Right lobe of liver (tissue), 6 donors: ENCODE data around the gene COL25A1. TPM values are rescaled to one million over a fixed set of nuclear protein-coding genes. Genes with fewer than 3 reads are reported as not detected.
"Not testable (repeated sequence)": the region's sequence is repeated elsewhere in the genome, so short reads cannot be mapped to it uniquely, and the experiment has no call there.

Experiments
- ATAC-seq, 4 donors: fragments of 200-7000 bp; cut with Tn5 transposase; one replicate each; pipeline ENCODE4 v1.9.1; 2020; ENCODE audit warnings: mild to moderate bottlenecking in 4 of 4, moderate library complexity in 4 of 4
- DNase-seq, 3 donors: peaks; one replicate each; pipeline ENCODE4 v3.0.0-alpha.2; 2020
- H3K27ac ChIP-seq, 3 donors: fragments of 200-600 bp; one replicate each; pipeline ENCODE4 v1.8.0; 2022
- H3K27me3 ChIP-seq, 2 donors: fragments of 200-600 bp; one replicate each; pipeline ENCODE4 v1.8.0; 2022
- H3K36me3 ChIP-seq, 4 donors: fragments of 200-600 bp; sonication (generic) in 1 of 4; one replicate each; pipeline versions ENCODE4 v1.5.1 to v1.8.0; 2017 to 2022; ENCODE audit warnings: control low read depth in 1 of 4
- H3K4me1 ChIP-seq, 4 donors: fragments of 200-600 bp; sonication (generic) in 1 of 4; one replicate each; pipeline versions ENCODE4 v1.5.1 to v1.8.0; 2017 to 2022; ENCODE audit warnings: control low read depth in 1 of 4
- H3K4me3 ChIP-seq, 3 donors: fragments of 200-600 bp; one replicate each; pipeline ENCODE4 v1.8.0; 2022
- H3K9me3 ChIP-seq, 4 donors: fragments of 200-600 bp; sonication (generic) in 1 of 4; one replicate each; pipeline versions ENCODE4 v1.5.1 to v1.8.0; 2017 to 2022; ENCODE audit warnings: control low read depth in 1 of 4
- CTCF ChIP-seq, 4 donors: fragments of 200-600 bp in 3 of 4; fragments of 450-650 bp in 1 of 4; IDR thresholded peaks; one replicate each; pipeline versions ENCODE4 v1.5.1 to v1.8.0; 2016 to 2022; ENCODE audit warnings: antibody characterized with exemption in 4 of 4, mild to moderate bottlenecking in 2 of 4
- POLR2A ChIP-seq: fragments of 450-650 bp; IDR thresholded peaks from one replicate; pipeline ENCODE4 v1.6.1; 2017; ENCODE audit warnings: antibody characterized with exemption, mild to moderate bottlenecking
- whole genome bisulfite sequencing: methylation state at CpG from one replicate; pipeline ENCODE4 v1.1.6; 2018; ENCODE audit warnings: low coverage, low lambda C conversion rate; ENCODE audit not compliant: insufficient coverage; ENCODE audit errors: missing lambda C conversion rate; 5-methylcytosine and 5-hydroxymethylcytosine counted together
- intact Hi-C, 2 donors: fragments of 100-400 bp; cut with DNase I; formaldehyde crosslinking; loops; one replicate each; pipeline versions ENCODE4 v1.11.2 to v1.14.1; 2022
- total RNA-seq, 6 experiments: library from RNA; depleted of rRNA in 2 of 6; stranded (reverse); fragments of >200 nt in 2 of 6; fragmentation: NEBNext Ultra II Directional in 3 of 6; extraction: Animal tissue kit (Norgen Biotek cat#: 25700) in 3 of 6; gene quantifications; one replicate each; pipeline versions ENCODE4 v1.1.0 to v1.2.4, GENCODE V29; 2016 to 2023
- donor health status: DM: no; HTN: yes; CAD: no.
- donor health status: DM: no; HTN: no; CAD: no.
- donor health status: DM: no; HTN: no; CAD: no.
- donor health status: DM: no; HTN: yes; CAD: no.
- donor health status: DM: no; HTN: yes; CAD: no.

COL25A1 gene
- total RNA-seq, 6 experiments from 2014 or later, result 0.06 to 4.8 (median 1.3) TPM

- intact Hi-C loops, result no loop called here
- Histone ChIP-seq H3K27ac (no peak overlapping the region), H3K36me3 (no peaks in the 10 kb centered on the region), H3K4me3 (no peak overlapping the region), H3K9me3 (no peaks in the 10 kb centered on the region), H3K27me3 (no peaks in the 10 kb centered on the region), H3K4me1 (no peaks in the 10 kb centered on the region)
- ATAC-seq (no peak), DNase-seq (no peak)
- 86% methylated on average over 1 of the region's 1 CpG for WGBS
- TF ChIP-seq POLR2A, result no peak
- no peak for TF ChIP-seq CTCF (IDR thresholded peaks at IDR 0.05)
Observed at GRCh38 chr4:109147135-109147534, 155.3 kb downstream of the COL25A1 start.

DNA sequence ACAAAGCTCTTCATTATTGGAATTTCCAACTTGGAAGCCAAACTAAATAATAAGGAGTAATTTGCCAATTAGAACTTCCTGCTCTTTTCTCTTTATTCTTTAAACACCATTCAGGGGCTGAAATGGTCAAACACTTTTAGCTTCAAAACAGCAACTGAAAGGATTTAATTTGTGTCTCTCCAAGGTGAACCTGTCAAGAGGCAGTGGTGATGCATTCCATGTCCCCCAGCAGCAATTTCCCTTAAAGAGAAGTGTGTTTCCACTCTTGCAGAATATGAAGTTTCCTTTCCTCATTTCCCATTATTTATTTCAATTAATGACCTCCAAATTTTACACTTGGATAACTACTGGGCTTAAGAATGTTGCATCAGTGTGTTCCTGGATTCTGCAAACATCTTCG lies 156.0 kb downstream of the COL25A1 start:
- Histone ChIP-seq H3K4me3 (no peak overlapping the region), H3K27me3 (no peaks in the 10 kb centered on the region), H3K27ac (no peak overlapping the region), H3K9me3 (no peaks in the 10 kb centered on the region), H3K4me1 (no peaks in the 10 kb centered on the region), H3K36me3 (no peaks in the 10 kb centered on the region)
- intact Hi-C loops, result no loop called here
- ATAC-seq (no peak), DNase-seq (no peak)
- WGBS, result 13% methylated on average over 1 of the region's 1 CpG
- no peak for TF ChIP-seq POLR2A
- TF ChIP-seq CTCF (IDR thresholded peaks at IDR 0.05), result no peak

DNA sequence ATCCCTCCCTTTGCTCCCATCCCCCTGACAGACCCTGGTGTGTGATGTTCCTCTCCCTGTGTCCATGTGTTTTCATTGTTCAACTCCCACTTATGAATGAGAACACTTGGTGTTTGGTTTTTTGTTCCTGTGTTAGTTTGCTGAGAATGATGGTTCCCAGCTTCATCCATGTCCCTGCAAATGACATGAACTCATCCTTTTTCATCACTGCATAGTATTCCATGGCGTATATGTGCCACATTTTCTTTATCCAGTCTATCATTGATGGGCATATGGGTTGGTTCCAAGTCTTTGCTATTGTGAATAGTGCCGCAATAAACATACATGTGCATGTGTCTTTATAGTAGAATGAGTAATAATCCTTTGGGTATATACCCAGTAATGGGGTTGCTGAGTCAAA lies 164.3 kb downstream of the COL25A1 start:
- WGBS, result 84% methylated on average over 2 of the region's 2 CpGs
- H3K9me3 ChIP-seq, H3K27me3 ChIP-seq, H3K27ac ChIP-seq, DNase-seq, H3K36me3 ChIP-seq, H3K4me1 ChIP-seq, intact Hi-C loops, H3K4me3 ChIP-seq, ATAC-seq: not testable (repeated sequence)

- intact Hi-C loops, result no loop called here
- Histone ChIP-seq H3K27me3 (no peaks in the 10 kb centered on the region), H3K36me3 (no peaks in the 10 kb centered on the region), H3K4me3 (no peak overlapping the region), H3K27ac (no peak overlapping the region), H3K9me3 (no peaks in the 10 kb centered on the region), H3K4me1 (no peaks in the 10 kb centered on the region)
- DNase-seq (no peak), ATAC-seq (no peak)
- TF ChIP-seq CTCF (IDR thresholded peaks at IDR 0.05) (no peak), POLR2A (no peak)
Observed at GRCh38 chr4:109134921-109135320, 167.5 kb downstream of the COL25A1 start.

GRCh38 chr4:109134268-109134667 lies 168.2 kb downstream of the COL25A1 start:
- Histone ChIP-seq H3K36me3 (no peaks in the 10 kb centered on the region), H3K27ac (no peak overlapping the region), H3K4me1 (no peaks in the 10 kb centered on the region), H3K9me3 (no peaks in the 10 kb centered on the region), H3K4me3 (no peak overlapping the region), H3K27me3 (no peaks in the 10 kb centered on the region)
- ATAC-seq (no peak), DNase-seq (no peak)
- TF ChIP-seq CTCF (IDR thresholded peaks at IDR 0.05), result no peak
- no peak for TF ChIP-seq POLR2A
- 73% methylated on average over 2 of the region's 2 CpGs for WGBS
- intact Hi-C loops, result no loop called here
